Activated naive CD4-positive, alpha-beta T cell treated with anti-CD3 and anti-CD28 coated beads, Interleukin-2, amount 50 U/mL, for 16 hours (primary cell): ENCODE data around the gene BBS7.

ENCODE experiments used
- DNase-seq: peaks from one replicate; pipeline ENCODE4 v3.0.0-alpha.2; 2020

The BBS7 gene

DNA sequence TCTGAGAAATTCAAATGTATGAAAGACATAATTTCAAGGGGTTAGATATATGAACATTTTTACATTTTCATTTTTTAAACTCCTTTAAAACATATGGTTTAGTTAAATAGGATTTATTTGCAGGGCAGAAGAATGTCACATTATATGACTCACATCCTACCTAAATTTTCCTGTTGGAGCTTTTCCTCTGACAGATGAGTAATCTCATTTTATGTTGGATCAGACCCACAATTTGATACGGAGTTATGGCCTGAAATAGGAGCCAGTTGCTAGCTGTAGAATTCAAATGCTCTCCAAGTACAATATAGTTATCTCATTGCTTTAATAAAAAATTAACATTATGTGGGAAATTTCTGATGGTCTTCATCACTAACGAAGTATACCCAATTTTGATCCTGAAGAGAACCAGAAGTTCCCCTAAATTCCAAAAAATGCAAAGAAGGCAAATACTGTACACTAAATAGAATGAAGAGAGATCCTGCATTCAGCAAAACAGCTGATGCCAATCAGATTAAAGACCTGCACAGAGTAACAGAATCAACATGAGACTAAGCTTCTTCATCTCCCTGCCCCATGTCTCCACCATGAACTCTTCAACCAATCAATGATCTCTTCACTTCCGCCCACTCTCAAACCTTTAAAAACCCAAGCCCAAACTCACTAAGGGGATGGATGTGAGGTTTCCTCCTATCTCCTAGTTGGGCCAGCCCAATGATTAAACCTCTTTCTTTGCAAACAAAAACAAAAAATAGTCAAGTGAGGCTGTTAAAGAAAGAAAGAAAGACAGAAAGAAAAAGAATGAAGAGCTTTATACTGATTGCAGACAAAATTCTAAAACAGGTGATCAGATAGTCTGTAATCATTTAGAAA, 80.1 kb downstream of the BBS7 start:
- no peak for DNase-seq

GRCh38 chr4:121789455-121789854, 80.8 kb downstream of the BBS7 start:
- DNase-seq: no peak

- DNase-seq: no peak
Measured at GRCh38 chr4:121788896-121789295, 81.4 kb downstream of the BBS7 start.

DNA sequence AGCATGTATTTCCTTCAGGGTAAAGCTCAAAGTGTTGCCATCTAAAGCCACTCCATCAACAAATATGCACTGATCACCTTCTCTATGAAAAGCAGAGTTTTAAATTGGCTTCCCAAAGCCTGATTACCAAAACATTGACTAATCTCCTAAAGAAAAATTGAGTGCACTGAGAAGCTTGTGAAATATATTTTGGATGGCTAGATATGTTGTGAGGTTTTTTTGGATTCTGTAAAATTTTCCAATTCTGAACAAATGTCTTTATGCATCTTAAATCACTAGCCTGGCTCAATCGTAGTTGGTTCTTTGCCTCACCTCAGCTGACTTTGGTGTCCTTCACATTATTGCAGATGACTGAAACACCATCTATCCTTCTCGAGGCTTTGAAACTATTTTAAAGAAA, 84.1 kb downstream of the BBS7 start:
- no peak for DNase-seq

DNA sequence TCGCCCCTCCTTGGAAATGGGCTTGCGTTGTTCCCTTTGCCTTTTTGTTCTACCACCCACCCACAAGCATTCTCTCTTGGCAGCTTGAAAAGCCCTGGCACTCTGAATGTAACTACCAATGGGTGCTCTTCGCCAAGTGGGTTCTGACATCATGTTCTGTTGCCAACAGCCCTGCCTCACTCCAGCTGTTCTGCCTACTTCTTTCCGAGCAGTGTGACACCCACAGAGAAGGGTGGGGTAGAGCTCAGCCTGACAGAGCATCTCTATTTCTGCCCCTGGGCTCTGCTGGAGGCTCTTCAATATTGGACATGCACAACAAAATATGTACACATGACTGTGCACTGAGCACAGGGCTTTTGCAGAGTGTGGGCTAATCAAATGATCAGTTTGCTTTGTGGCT, 84.8 kb downstream of the BBS7 start:
- DNase-seq: no peak

DNA sequence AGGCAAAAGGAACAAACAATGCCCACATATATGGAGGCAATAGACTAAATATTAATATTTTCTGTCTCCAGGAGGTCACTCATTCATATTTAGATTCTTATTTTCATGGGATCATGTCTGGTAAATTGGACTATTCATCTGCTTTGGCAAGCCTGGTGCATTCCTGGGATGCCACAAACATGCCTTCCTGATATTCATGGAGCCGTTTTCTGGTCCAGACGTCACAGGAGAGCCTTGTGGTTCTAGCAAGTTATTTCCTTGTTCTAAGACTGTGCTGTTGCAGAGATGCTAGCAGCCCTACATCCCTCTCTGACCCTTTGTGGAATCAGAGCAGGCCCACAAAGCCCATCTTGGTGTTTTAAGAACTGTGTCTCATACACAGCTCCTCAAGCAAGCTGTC, 85.3 kb downstream of the BBS7 start:
- DNase-seq: no peak

GRCh38 chr4:121784401-121784800, 85.9 kb downstream of the BBS7 start:
- DNase-seq: no peak

- no peak for DNase-seq
Measured at GRCh38 chr4:121783210-121783609, 87.1 kb downstream of the BBS7 start.

GRCh38 chr4:121778991-121779628, 91.2 kb downstream of the BBS7 start:
- DNase-seq: no peak

- DNase-seq: no peak
Measured at GRCh38 chr4:121777625-121778024, 92.6 kb downstream of the BBS7 start.

- DNase-seq: no peak
Measured at GRCh38 chr4:121776610-121777401, 93.5 kb downstream of the BBS7 start.
